GM12878 (cell line): Measurements from ENCODE around the gene P2RX1. TPM values are rescaled to one million over a fixed set of nuclear protein-coding genes. Genes with fewer than 3 reads are reported as not detected.

Experiments used
- ATAC-seq: fragments of 200-7000 bp; cut with Tn5 transposase; 3 replicates; pipeline ENCODE4 v1.9.1; 2020; ENCODE audit warnings: mild to moderate bottlenecking, moderate library complexity
- BruUV-seq: library from RNA; stranded (reverse); fragments of 400-500 nt; replicated peaks from 2 replicates; lab custom pipeline; 2021; lab: Mats Ljungman, UMichigan
- CTCF ChIA-PET: fragments of 300-600 bp; sonication (Branson Sonifier 250); formaldehyde crosslinking; extraction: SDS; loops from one replicate; lab custom pipeline; 2021; ENCODE audit warnings: inconsistent platforms; lab: Yijun Ruan, JAX
- POLR2A ChIA-PET: fragments of 350-600 bp; formaldehyde crosslinking; extraction: SDS; loops from one replicate; lab custom pipeline; 2021; ENCODE audit warnings: inconsistent platforms; lab: Charles Lee
- RAD21 ChIA-PET: fragments of 300-600 bp; sonication (Branson Sonifier 250); formaldehyde crosslinking; loops from one replicate; lab custom pipeline; 2023; ENCODE audit warnings: antibody characterized with exemption; ENCODE audit not compliant: unreplicated experiment; lab: Charles Lee
- SMC1A ChIA-PET: fragments of 300-600 bp; sonication (Branson Sonifier 250); formaldehyde crosslinking; loops from one replicate; lab custom pipeline; 2023; ENCODE audit not compliant: unreplicated experiment, uncharacterized antibody; lab: Charles Lee
- DNase-seq: peaks from one replicate; pipeline ENCODE4 v3.0.0-alpha.2; 2011; ENCODE audit warnings: low read depth, low spot score
- FAIRE-seq: peaks from 3 replicates; lab custom pipeline; 2011; peaks lifted over from hg19 to GRCh38; lab: Jason Lieb, UNC
- H2AFZ ChIP-seq: 2 replicates; pipeline ENCODE4 v1.6.0; 2011; ENCODE audit warnings: low read depth, low read length, control low read depth; ENCODE audit not compliant: control insufficient read depth
- H3K27ac ChIP-seq: 2 replicates; pipeline ENCODE4 v1.5.1; 2011; ENCODE audit warnings: control low read depth; ENCODE audit not compliant: control insufficient read depth, insufficient read depth
- H3K27me3 ChIP-seq, 2 experiments: replicated peaks in 1 of 2; 2 replicates each; pipeline versions ENCODE4 v1.6.0 to v1.6.1; 2011; ENCODE audit warnings: low read length in 1 of 2; ENCODE audit not compliant: control insufficient read depth in 2 of 2, insufficient read depth in 2 of 2
- H3K36me3 ChIP-seq, 2 experiments: 2 replicates each; pipeline ENCODE4 v1.5.1; 2011; ENCODE audit warnings: low read length in 1 of 2; ENCODE audit not compliant: control insufficient read depth in 2 of 2, insufficient read depth in 2 of 2
- H3K4me1 ChIP-seq: 2 replicates; pipeline ENCODE4 v1.6.1; 2011; ENCODE audit warnings: mild to moderate bottlenecking, low read length, moderate library complexity, mixed read lengths; ENCODE audit not compliant: control insufficient read depth, insufficient read depth
- H3K4me2 ChIP-seq: 2 replicates; pipeline ENCODE4 v1.6.0; 2011; ENCODE audit warnings: control low read depth; ENCODE audit not compliant: control insufficient read depth, insufficient read depth
- H3K4me3 ChIP-seq: fragments of 200-600 bp; sonication (generic); 2 replicates; pipeline ENCODE4 v1.5.1; 2016
- H3K79me2 ChIP-seq: 2 replicates; pipeline ENCODE4 v1.6.0; 2011; ENCODE audit warnings: low read length; ENCODE audit not compliant: control insufficient read depth, insufficient read depth
- H3K9ac ChIP-seq: 2 replicates; pipeline ENCODE4 v1.8.0; 2011; ENCODE audit warnings: low read length, control low read depth, mixed read lengths; ENCODE audit not compliant: control insufficient read depth, insufficient read depth
- H3K9me3 ChIP-seq: replicated peaks from 3 replicates; pipeline ENCODE4 v1.5.1; 2011; ENCODE audit warnings: mild to moderate bottlenecking, low read length; ENCODE audit not compliant: control insufficient read depth, insufficient read depth
- H4K20me1 ChIP-seq: 2 replicates; pipeline ENCODE4 v1.6.0; 2011; ENCODE audit not compliant: control insufficient read depth, insufficient read depth
- CHD1 ChIP-seq: IDR thresholded peaks from 2 replicates; pipeline ENCODE4 v1.6.1; 2012; ENCODE audit warnings: low read depth, low read length, improper control_type of control experiment
- HDAC2 ChIP-seq: fragments of 200-600 bp; sonication (generic); IDR thresholded peaks from 2 replicates; pipeline ENCODE4 v1.6.1; 2017
- HSF1 ChIP-seq: fragments of 150-350 bp; IDR thresholded peaks from 2 replicates; pipeline ENCODE4 v1.6.1; 2014; ENCODE audit warnings: mild to moderate bottlenecking, low read depth, low read length
- IKZF1 ChIP-seq: fragments of 450-650 bp; conservative IDR thresholded peaks from 2 replicates; pipeline ENCODE4 v1.6.1; 2017; ENCODE audit warnings: antibody characterized with exemption, mild to moderate bottlenecking
- LARP7 ChIP-seq: fragments of 450-650 bp; IDR thresholded peaks from 2 replicates; pipeline ENCODE4 v1.6.1; 2017; ENCODE audit warnings: mild to moderate bottlenecking
- RAD21 ChIP-seq: IDR thresholded peaks from 2 replicates; pipeline ENCODE4 v1.6.1; 2011; ENCODE audit warnings: mild to moderate bottlenecking, low read depth, low read length, moderate library complexity; ENCODE audit not compliant: insufficient read depth
- TAF1 ChIP-seq: IDR thresholded peaks from 2 replicates; pipeline ENCODE4 v1.6.1; 2011; ENCODE audit warnings: mild to moderate bottlenecking, low read depth, low read length, borderline replicate concordance
- ZBTB33 ChIP-seq: fragments of 450-650 bp; IDR thresholded peaks from 2 replicates; pipeline ENCODE4 v1.6.1; 2017; ENCODE audit warnings: mild to moderate bottlenecking
- WGBS: methylation state at CpG from one replicate; pipeline ENCODE4 v1.1.6; 2016; ENCODE audit warnings: low lambda C conversion rate; ENCODE audit not compliant: insufficient replicate concordance, insufficient coverage; ENCODE audit errors: missing lambda C conversion rate; 5-methylcytosine and 5-hydroxymethylcytosine counted together
- in situ Hi-C: fragments of 300-500 bp; cut with MboI; formaldehyde crosslinking; loops from 9 replicates; pipeline ENCODE4 v1.14.3; 2018; ENCODE audit warnings: mixed read lengths
- intact Hi-C: fragments of 100-400 bp; cut with micrococcal nuclease; formaldehyde crosslinking; loops from one replicate; pipeline ENCODE4 v1.14.2; 2022; ENCODE audit not compliant: unreplicated experiment
- polyA plus RNA-seq, 11 experiments: library from polyadenylated mRNA; depleted of rRNA in 4 of 11; unstranded in 6 of 11; stranded (reverse) in 5 of 11; fragments of >200 nt; fragmentation: Nextera tagmentation in 4 of 11; fragmentation: Illumina TruSeq in 1 of 11; extraction: Ambion mirVana in 4 of 11; extraction: Trizol in 1 of 11; gene quantifications; 1 replicate in 1 of 11; 2 replicates in 10 of 11; pipeline versions ENCODE4 v1.2.1 to v1.2.3, GENCODE V29; 2011 to 2016; ENCODE audit warnings: inconsistent platforms in 2 of 11, missing spikeins in 2 of 11, low read depth in 1 of 11
- total RNA-seq, 4 experiments: library from RNA; depleted of rRNA in 3 of 4; stranded (reverse); fragments of >200 nt in 3 of 4; fragmentation: Illumina TruSeq in 1 of 4; extraction: Trizol in 1 of 4; gene quantifications; 2 replicates each; pipeline versions ENCODE4 v1.2.1 to v1.2.3, GENCODE V29; 2013 to 2021
- TF ChIP-seq, protein P1 (sequence below): fragments of 450-650 bp; IDR thresholded peaks from 2 replicates; pipeline ENCODE4 v1.6.1; 2017; ENCODE audit warnings: low read depth, mild to moderate bottlenecking, moderate library complexity
- TF ChIP-seq, protein P2 (sequence below): fragments of 450-650 bp; conservative IDR thresholded peaks from 2 replicates; pipeline ENCODE4 v1.6.1; 2017; ENCODE audit warnings: mild to moderate bottlenecking, moderate library complexity

P2RX1 gene
- total and polyA plus RNA-seq, 10 of the 15 experiments (the other 5 are each of a cell fraction or from before 2014, with no cell fraction given): 0.12 to 6.2 (median 3.4) TPM

GRCh38 chr17:3921006-3921405, 4.7 kb upstream of the P2RX1 start (continued):
- TF ChIP-seq ZBTB33 (no peak), LARP7 (no peak)
- TF ChIP-seq, protein P1, sequence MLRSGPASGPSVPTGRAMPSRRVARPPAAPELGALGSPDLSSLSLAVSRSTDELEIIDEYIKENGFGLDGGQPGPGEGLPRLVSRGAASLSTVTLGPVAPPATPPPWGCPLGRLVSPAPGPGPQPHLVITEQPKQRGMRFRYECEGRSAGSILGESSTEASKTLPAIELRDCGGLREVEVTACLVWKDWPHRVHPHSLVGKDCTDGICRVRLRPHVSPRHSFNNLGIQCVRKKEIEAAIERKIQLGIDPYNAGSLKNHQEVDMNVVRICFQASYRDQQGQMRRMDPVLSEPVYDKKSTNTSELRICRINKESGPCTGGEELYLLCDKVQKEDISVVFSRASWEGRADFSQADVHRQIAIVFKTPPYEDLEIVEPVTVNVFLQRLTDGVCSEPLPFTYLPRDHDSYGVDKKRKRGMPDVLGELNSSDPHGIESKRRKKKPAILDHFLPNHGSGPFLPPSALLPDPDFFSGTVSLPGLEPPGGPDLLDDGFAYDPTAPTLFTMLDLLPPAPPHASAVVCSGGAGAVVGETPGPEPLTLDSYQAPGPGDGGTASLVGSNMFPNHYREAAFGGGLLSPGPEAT: no peak
- TF ChIP-seq, protein P2, sequence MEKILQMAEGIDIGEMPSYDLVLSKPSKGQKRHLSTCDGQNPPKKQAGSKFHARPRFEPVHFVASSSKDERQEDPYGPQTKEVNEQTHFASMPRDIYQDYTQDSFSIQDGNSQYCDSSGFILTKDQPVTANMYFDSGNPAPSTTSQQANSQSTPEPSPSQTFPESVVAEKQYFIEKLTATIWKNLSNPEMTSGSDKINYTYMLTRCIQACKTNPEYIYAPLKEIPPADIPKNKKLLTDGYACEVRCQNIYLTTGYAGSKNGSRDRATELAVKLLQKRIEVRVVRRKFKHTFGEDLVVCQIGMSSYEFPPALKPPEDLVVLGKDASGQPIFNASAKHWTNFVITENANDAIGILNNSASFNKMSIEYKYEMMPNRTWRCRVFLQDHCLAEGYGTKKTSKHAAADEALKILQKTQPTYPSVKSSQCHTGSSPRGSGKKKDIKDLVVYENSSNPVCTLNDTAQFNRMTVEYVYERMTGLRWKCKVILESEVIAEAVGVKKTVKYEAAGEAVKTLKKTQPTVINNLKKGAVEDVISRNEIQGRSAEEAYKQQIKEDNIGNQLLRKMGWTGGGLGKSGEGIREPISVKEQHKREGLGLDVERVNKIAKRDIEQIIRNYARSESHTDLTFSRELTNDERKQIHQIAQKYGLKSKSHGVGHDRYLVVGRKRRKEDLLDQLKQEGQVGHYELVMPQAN: no peak

- ChIA-PET SMC1A (no interaction called here), CTCF (interaction anchor here (1.0 kb wide), 1 partner anchor 123 kb away, joined by 3 read pairs; no protein-coding TSS in a partner anchor), RAD21 (no interaction called here), POLR2A (no interaction called here)
- no peak for TF ChIP-seq HSF1
- no peak for TF ChIP-seq HDAC2
- no peak for TF ChIP-seq CHD1
- no peak for TF ChIP-seq TAF1
- TF ChIP-seq IKZF1: no peak
- TF ChIP-seq RAD21: no peak
- no peak for TF ChIP-seq LARP7
- WGBS: 78% methylated on average over 22 of the region's 22 CpGs
- Histone ChIP-seq H3K79me2 (peaks cover 15% of the 10 kb centered on the region), H3K9me3 (no peaks in the 10 kb centered on the region), H3K27me3 (no peaks in the 10 kb centered on the region), H3K27ac (no peak overlapping the region), H3K4me2 (no peak overlapping the region), H3K4me1 (peaks cover 31% of the 10 kb centered on the region), H3K36me3 (no peaks in the 10 kb centered on the region), H3K9ac (no peak overlapping the region), H2AFZ (no peak overlapping the region), H3K4me3 (no peak overlapping the region), H4K20me1 (no peaks in the 10 kb centered on the region)
- in situ Hi-C loops: no loop called here
- ATAC-seq: no peak
- no TSS peak for BruUV-seq
- no peak for FAIRE-seq
- intact Hi-C loops: no loop called here
- no peak for DNase-seq
Measured at GRCh38 chr17:3919123-3919624, 2.9 kb upstream of the P2RX1 start.
